GM10266 (cell line): ENCODE data around the gene FAM169A.
"Not testable (repeated sequence)": the region's sequence is repeated elsewhere in the genome, so short reads cannot be mapped to it uniquely, and the experiment has no call there.

Source experiments
- DNase-seq: peaks from one replicate; pipeline ENCODE4 v3.0.0; 2012; ENCODE audit errors: extremely low spot score
- TF ChIP-seq, protein P1 (sequence below): IDR thresholded peaks from 2 replicates; pipeline ENCODE4 v1.5.1; 2012; ENCODE audit warnings: mild to moderate bottlenecking, low read depth; ENCODE audit not compliant: control insufficient read depth, insufficient read depth; ENCODE audit errors: missing control alignments

Gene FAM169A, protein sequence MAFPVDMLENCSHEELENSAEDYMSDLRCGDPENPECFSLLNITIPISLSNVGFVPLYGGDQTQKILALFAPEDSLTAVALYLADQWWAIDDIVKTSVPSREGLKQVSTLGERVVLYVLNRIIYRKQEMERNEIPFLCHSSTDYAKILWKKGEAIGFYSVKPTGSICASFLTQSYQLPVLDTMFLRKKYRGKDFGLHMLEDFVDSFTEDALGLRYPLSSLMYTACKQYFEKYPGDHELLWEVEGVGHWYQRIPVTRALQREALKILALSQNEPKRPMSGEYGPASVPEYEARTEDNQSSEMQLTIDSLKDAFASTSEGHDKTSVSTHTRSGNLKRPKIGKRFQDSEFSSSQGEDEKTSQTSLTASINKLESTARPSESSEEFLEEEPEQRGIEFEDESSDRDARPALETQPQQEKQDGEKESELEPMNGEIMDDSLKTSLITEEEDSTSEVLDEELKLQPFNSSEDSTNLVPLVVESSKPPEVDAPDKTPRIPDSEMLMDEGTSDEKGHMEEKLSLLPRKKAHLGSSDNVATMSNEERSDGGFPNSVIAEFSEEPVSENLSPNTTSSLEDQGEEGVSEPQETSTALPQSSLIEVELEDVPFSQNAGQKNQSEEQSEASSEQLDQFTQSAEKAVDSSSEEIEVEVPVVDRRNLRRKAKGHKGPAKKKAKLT

DNA sequence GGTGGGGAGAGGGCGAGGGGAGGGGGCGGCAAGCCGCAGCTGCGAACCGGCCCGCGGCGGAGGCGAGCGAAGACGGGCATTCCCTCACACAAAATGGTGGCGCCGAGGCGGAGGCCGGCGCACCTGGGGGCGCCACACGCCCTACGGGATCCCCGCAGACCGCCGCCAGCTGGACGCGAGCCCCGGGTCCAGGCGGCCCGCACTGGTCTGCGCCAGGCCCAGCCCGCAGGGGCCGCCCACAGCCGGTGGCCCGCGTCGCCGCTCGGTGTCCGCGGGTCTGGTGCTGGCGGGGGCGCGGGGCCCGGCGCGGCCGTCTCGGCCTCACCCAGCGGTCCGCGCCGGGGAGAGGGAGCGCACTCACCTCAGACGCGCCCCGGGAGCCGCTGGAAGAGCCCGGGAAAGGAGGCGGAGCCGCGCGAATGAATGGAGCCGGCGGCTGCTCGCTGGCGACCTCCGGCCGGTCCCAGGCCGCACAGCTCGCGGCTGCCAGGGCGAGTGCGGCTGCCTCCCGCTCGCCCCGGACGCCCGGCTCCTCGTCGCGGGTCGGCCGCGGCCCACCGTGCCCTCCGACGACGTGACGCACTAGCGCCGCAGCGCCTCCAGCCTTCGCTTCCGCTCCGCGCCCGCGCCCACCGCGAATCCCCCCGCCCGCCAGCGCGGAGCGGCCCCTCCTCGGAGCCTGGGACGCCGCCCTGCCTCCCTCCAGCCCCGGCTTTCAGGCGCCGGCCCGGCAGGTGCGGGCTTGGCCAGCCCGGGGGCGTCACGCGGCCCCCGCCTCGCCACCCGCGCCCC, at the start of gene FAM169A:
FAM169A (minus strand) TSS at position 584 of the 792 bp plus-strand sequence. CDS start 24,711 bp downstream, outside the sequence.
- peak; percentile 58 for DNase-seq
- TF ChIP-seq, protein P1, sequence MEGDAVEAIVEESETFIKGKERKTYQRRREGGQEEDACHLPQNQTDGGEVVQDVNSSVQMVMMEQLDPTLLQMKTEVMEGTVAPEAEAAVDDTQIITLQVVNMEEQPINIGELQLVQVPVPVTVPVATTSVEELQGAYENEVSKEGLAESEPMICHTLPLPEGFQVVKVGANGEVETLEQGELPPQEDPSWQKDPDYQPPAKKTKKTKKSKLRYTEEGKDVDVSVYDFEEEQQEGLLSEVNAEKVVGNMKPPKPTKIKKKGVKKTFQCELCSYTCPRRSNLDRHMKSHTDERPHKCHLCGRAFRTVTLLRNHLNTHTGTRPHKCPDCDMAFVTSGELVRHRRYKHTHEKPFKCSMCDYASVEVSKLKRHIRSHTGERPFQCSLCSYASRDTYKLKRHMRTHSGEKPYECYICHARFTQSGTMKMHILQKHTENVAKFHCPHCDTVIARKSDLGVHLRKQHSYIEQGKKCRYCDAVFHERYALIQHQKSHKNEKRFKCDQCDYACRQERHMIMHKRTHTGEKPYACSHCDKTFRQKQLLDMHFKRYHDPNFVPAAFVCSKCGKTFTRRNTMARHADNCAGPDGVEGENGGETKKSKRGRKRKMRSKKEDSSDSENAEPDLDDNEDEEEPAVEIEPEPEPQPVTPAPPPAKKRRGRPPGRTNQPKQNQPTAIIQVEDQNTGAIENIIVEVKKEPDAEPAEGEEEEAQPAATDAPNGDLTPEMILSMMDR = peak; percentile 27

DNA sequence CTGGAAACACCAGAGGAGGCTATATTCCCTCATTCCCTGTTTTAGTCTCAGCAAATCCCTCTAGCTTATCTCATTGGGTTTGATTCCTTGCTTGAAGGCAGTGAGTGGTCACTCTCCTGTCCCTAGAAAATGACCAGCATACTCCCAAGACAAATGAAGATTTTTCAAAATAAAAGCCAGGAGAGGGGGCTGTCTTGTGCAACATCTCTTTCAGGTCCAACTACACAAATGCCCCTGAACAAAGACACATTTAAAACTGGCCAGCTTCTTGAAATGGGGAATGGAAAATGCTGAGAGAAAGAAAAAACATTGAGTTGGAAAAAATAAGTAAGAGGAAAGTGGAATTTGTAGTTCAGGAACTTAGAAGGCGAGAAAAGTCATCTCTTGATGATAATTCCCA, 49.3 kb upstream of the FAM169A start:
- TF ChIP-seq, protein P1 = no peak
- DNase-seq = no peak

DNA sequence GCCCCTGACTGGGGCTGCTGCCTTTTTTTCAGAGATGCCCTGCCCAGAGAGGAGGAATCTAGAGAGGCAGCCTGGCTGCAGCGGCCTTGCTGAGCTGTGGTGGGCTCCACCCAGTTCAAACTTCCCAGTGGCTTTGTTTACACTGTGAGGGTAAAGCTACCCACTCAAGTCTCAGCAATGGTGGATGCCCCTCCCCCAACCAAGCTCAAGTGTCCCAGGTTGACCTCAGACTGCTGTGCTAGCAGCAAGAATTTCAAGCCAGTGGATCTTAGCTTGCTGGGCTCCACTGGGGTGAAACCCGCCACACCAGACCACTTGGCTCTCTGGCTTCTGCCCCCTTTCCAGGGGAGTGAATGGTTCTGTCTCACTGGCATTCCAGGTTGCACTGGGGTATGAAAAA, 45.2 kb upstream of the FAM169A start:
- not testable (repeated sequence) for DNase-seq

DNA sequence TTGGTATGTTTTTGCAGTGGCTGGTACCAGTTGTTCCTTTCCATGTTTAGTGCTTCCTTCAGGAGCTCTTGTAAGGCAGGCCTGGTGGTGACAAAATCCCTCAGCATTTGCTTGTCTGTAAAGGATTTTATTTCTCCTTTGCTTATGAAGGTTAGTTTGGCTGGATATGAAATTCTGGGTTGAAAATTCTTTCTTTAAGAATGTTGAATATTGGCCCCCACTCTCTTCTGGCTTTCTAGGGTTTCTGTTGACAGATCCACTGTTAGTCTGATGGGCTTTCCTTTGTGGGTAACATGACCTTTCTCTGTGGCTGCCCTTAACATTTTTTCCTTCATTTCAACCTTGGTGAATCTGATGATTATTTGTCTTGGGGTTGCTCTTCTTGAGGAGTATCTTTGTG, 43.7 kb upstream of the FAM169A start:
- DNase-seq = not testable (repeated sequence)

DNA sequence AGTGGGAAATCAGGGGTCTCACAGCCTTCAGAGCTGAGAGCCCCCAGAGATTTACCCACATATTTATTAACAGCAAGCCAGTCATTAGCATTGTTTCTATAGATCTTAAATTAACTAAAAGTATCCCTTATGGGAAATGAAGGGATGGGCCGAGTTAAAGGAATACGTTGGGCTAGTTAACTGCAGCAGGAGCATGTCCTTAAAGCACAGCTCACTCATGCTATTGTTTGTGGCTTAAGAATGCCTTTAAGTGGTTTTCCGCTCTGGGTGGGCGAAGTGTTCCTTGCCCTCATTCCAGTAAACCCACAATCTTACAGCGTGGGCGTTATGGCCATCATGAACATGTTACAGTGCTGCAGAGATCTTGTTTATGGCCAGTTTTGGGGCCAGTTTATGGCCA, 42.0 kb upstream of the FAM169A start:
- not testable (repeated sequence) for DNase-seq

DNA sequence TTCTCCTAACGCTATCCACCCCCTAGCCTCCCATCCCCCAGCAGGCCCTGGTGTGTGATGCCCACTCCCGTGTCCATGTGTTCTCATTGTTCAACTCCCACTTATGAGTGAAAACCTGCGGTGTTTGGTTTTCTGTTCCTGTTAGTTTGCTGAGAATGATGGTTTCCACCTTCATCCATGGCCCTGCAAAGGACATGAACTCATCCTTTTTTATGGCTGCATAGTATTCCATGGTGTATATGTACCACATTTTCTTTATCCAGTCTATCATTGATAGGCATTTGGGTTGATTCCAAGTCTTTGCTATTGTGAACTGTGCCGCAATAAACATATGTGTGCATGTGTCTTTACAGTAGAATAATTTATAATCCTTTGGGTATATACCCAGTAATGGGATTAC, 38.5 kb upstream of the FAM169A start:
- DNase-seq = not testable (repeated sequence)

DNA sequence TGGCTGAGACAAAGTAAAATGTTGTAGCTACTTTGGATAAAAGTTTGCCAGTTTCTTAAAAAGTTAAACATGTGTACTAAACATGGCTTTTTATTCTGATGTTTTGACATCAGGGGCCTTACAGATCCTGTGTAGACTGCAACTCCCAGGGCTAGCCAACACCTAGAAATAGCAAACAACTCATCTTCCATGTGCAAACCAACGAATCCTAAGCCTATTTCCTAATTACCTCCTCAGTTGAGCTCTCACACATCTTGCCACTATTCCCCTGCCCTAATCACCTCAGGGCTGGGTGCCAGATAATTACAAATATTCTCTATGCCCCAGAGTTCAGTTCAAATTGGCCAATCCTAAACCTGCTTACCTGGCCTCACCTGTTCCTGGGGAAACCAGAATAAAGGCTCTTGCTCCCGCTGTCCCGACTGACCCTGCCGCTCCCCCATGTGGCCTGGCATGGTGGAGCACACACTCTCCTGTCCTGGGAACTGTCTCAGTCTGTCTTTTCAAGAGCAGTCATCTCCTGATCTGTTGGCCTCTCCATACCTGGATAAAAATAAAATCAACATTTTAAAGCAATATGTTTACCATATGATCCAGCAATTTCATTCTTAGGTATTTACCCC, 37.1 kb upstream of the FAM169A start:
- TF ChIP-seq, protein P1 = peak; percentile 41
- peak; percentile 16 for DNase-seq

DNA sequence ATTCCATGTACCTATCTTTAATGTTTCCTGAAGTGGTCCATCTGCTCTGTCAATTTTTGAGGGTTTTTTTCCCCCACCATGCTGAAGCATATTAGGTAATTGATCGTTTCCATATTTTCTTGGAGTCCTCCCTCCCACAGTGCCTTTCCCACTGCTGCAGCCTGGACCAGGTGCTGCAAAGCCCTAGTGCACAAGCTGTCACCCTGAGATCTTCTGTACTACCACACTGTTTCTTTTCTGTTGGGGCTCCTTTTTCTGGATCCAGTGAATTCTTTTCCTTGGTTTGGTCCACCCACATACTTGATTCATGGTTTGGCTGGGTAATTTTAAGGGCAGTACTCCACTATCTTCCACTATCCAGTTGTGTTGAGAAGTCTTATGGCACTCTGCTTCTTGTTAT, 30.9 kb upstream of the FAM169A start:
- TF ChIP-seq, protein P1 = no peak
- no peak for DNase-seq

DNA sequence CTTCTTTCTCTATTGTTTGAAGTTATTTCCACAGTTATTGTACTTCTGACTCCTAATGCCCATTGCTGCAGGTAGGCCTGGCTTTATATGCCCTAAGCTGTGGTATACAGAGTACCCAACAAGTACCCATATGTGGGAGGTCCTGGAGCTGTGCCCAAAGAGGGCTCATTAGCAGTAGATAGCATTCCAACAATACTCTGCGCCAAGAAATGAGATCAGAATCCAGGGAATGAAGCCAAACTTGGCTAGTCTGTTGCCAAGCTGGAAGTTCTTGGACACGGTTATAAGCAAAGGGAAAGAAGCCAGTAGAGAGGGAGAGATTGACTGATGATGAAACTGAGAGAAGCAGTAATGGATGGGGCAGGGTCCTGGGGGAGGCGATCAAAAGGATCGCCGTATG, 29.7 kb upstream of the FAM169A start:
- DNase-seq = no peak

More for the DNA sequence above, 29.7 kb upstream of the FAM169A start:
- TF ChIP-seq, protein P1 = no peak
